T-helper 1 cell treated with Interleukin-12 subunit alpha and Interleukin-12 subunit beta and Interleukin-4 antibody, amounts not matched to agents 30 μg/mL and 1 μg/mL, for 36 hours (primary cell): Measurements from ENCODE around the gene SH3RF2.

ENCODE experiments used
- H3K27ac Mint-ChIP-seq: one replicate; pipeline ENCODE4 v1.8.0; 2021; ENCODE audit warnings: mild to moderate bottlenecking, mixed read lengths
- H3K27me3 Mint-ChIP-seq: one replicate; pipeline ENCODE4 v1.8.0; 2021; ENCODE audit warnings: low read depth, mixed read lengths
- H3K36me3 Mint-ChIP-seq: one replicate; pipeline ENCODE4 v1.8.0; 2021; ENCODE audit warnings: low read depth, mixed read lengths
- H3K4me1 Mint-ChIP-seq: one replicate; pipeline ENCODE4 v1.8.0; 2021; ENCODE audit warnings: low read depth, mixed read lengths
- H3K4me3 Mint-ChIP-seq: one replicate; pipeline ENCODE4 v1.8.0; 2021; ENCODE audit warnings: mild to moderate bottlenecking, moderate library complexity, mixed read lengths
- H3K9me3 Mint-ChIP-seq: one replicate; pipeline ENCODE4 v1.8.0; 2021; ENCODE audit warnings: mixed read lengths

The SH3RF2 gene

GRCh38 chr5:145937432-145938250, 1.3 kb downstream of the SH3RF2 start:
- Mint-ChIP-seq H3K4me3 (peak overlapping the region; percentile 29), H3K4me1 (peaks cover 24% of the 10 kb centered on the region), H3K36me3 (no peaks in the 10 kb centered on the region), H3K27me3 (peaks cover 83% of the 10 kb centered on the region), H3K9me3 (no peaks in the 10 kb centered on the region), H3K27ac (peak overlapping the region; percentile 11)

- no peak overlapping the region for H3K27ac Mint-ChIP-seq
- no peak overlapping the region for H3K4me3 Mint-ChIP-seq
- H3K9me3 Mint-ChIP-seq, result no peaks in the 10 kb centered on the region
- H3K36me3 Mint-ChIP-seq, result no peaks in the 10 kb centered on the region
- peaks cover 82% of the 10 kb centered on the region for H3K27me3 Mint-ChIP-seq
- peaks cover 33% of the 10 kb centered on the region for H3K4me1 Mint-ChIP-seq
Observed at GRCh38 chr5:145938776-145939539, 2.6 kb downstream of the SH3RF2 start.

- Mint-ChIP-seq H3K9me3 (no peaks in the 10 kb centered on the region), H3K4me1 (peaks cover 36% of the 10 kb centered on the region), H3K27ac (no peak overlapping the region), H3K4me3 (no peak overlapping the region), H3K27me3 (peaks cover 80% of the 10 kb centered on the region), H3K36me3 (no peaks in the 10 kb centered on the region)
Observed at GRCh38 chr5:145939540-145940065, 3.2 kb downstream of the SH3RF2 start.

GRCh38 chr5:145941096-145941447, 4.7 kb downstream of the SH3RF2 start:
- no peaks in the 10 kb centered on the region for H3K9me3 Mint-ChIP-seq
- no peaks in the 10 kb centered on the region for H3K36me3 Mint-ChIP-seq
- H3K4me3 Mint-ChIP-seq, result no peak overlapping the region
- H3K27ac Mint-ChIP-seq, result no peak overlapping the region
- peaks cover 74% of the 10 kb centered on the region for H3K27me3 Mint-ChIP-seq
- peaks cover 44% of the 10 kb centered on the region for H3K4me1 Mint-ChIP-seq

GRCh38 chr5:145941448-145942130, 5.2 kb downstream of the SH3RF2 start:
- Mint-ChIP-seq H3K4me3 (no peak overlapping the region), H3K9me3 (no peaks in the 10 kb centered on the region), H3K27ac (no peak overlapping the region), H3K36me3 (no peaks in the 10 kb centered on the region), H3K27me3 (peaks cover 69% of the 10 kb centered on the region), H3K4me1 (peaks cover 44% of the 10 kb centered on the region)

GRCh38 chr5:145942201-145942600, 5.8 kb downstream of the SH3RF2 start:
- H3K36me3 Mint-ChIP-seq, result no peaks in the 10 kb centered on the region
- no peak overlapping the region for H3K27ac Mint-ChIP-seq
- peaks cover 41% of the 10 kb centered on the region for H3K4me1 Mint-ChIP-seq
- no peak overlapping the region for H3K4me3 Mint-ChIP-seq
- peaks cover 63% of the 10 kb centered on the region for H3K27me3 Mint-ChIP-seq
- H3K9me3 Mint-ChIP-seq, result no peaks in the 10 kb centered on the region

- Mint-ChIP-seq H3K36me3 (no peaks in the 10 kb centered on the region), H3K4me3 (no peak overlapping the region), H3K27me3 (peaks cover 57% of the 10 kb centered on the region), H3K9me3 (no peaks in the 10 kb centered on the region), H3K4me1 (peaks cover 41% of the 10 kb centered on the region), H3K27ac (no peak overlapping the region)
Observed at GRCh38 chr5:145942749-145943148, 6.4 kb downstream of the SH3RF2 start.

- Mint-ChIP-seq H3K27me3 (peaks cover 49% of the 10 kb centered on the region), H3K36me3 (no peaks in the 10 kb centered on the region), H3K4me1 (peaks cover 41% of the 10 kb centered on the region), H3K27ac (no peak overlapping the region), H3K4me3 (no peak overlapping the region), H3K9me3 (no peaks in the 10 kb centered on the region)
Observed at GRCh38 chr5:145943674-145944121, 7.3 kb downstream of the SH3RF2 start.

GRCh38 chr5:145944328-145944727, 8.0 kb downstream of the SH3RF2 start:
- Mint-ChIP-seq H3K4me1 (peaks cover 41% of the 10 kb centered on the region), H3K27ac (no peak overlapping the region), H3K27me3 (peaks cover 49% of the 10 kb centered on the region), H3K9me3 (no peaks in the 10 kb centered on the region), H3K36me3 (no peaks in the 10 kb centered on the region), H3K4me3 (no peak overlapping the region)

- peaks cover 49% of the 10 kb centered on the region for H3K27me3 Mint-ChIP-seq
- H3K4me3 Mint-ChIP-seq, result no peak overlapping the region
- no peak overlapping the region for H3K27ac Mint-ChIP-seq
- peaks cover 38% of the 10 kb centered on the region for H3K4me1 Mint-ChIP-seq
- H3K9me3 Mint-ChIP-seq, result no peaks in the 10 kb centered on the region
- H3K36me3 Mint-ChIP-seq, result no peaks in the 10 kb centered on the region
Observed at GRCh38 chr5:145945620-145946111, 9.3 kb downstream of the SH3RF2 start.

- Mint-ChIP-seq H3K27me3 (peaks cover 49% of the 10 kb centered on the region), H3K4me3 (peak overlapping the region; percentile 8)
Observed at GRCh38 chr5:145946112-145946861, 9.9 kb downstream of the SH3RF2 start.

GRCh38 chr5:145947581-145947980, 11.2 kb downstream of the SH3RF2 start:
- Mint-ChIP-seq H3K27ac (no peak overlapping the region), H3K36me3 (no peaks in the 10 kb centered on the region), H3K4me1 (peaks cover 32% of the 10 kb centered on the region), H3K27me3 (peaks cover 47% of the 10 kb centered on the region), H3K9me3 (no peaks in the 10 kb centered on the region), H3K4me3 (no peak overlapping the region)

More at GRCh38 chr5:145946112-145946861, 9.9 kb downstream of the SH3RF2 start:
- peaks cover 37% of the 10 kb centered on the region for H3K4me1 Mint-ChIP-seq
- H3K27ac Mint-ChIP-seq, result peak overlapping the region; percentile 32
- H3K36me3 Mint-ChIP-seq, result no peaks in the 10 kb centered on the region
- no peaks in the 10 kb centered on the region for H3K9me3 Mint-ChIP-seq

GRCh38 chr5:145948047-145948446, 11.7 kb downstream of the SH3RF2 start:
- Mint-ChIP-seq H3K27me3 (peaks cover 47% of the 10 kb centered on the region), H3K27ac (no peak overlapping the region), H3K9me3 (no peaks in the 10 kb centered on the region), H3K4me3 (no peak overlapping the region), H3K36me3 (no peaks in the 10 kb centered on the region), H3K4me1 (peaks cover 31% of the 10 kb centered on the region)

- H3K4me1 Mint-ChIP-seq, result peaks cover 22% of the 10 kb centered on the region
- H3K27ac Mint-ChIP-seq, result no peak overlapping the region
- no peaks in the 10 kb centered on the region for H3K36me3 Mint-ChIP-seq
- no peaks in the 10 kb centered on the region for H3K9me3 Mint-ChIP-seq
- peaks cover 49% of the 10 kb centered on the region for H3K27me3 Mint-ChIP-seq
- H3K4me3 Mint-ChIP-seq, result no peak overlapping the region
Observed at GRCh38 chr5:145948921-145949320, 12.5 kb downstream of the SH3RF2 start.
